ENCODE measurements around the gene LILRA6.
"Not testable (repeated sequence)": the region's sequence is repeated elsewhere in the genome, so short reads cannot be mapped to it uniquely, and the experiment has no call there.

LILRA6 gene

GRCh38 chr19:54233941-54234340 lies 8.6 kb downstream of the LILRA6 start:
- in situ Hi-C loops (cut with MboI; ENCODE audit: low sequenced_read_pairs): no loop called here

- in situ Hi-C loops (cut with MboI; ENCODE audit: low sequenced_read_pairs): no loop called here
Observed at GRCh38 chr19:54231077-54231931, 11.3 kb downstream of the LILRA6 start.

GRCh38 chr19:54230031-54230430 lies 12.6 kb downstream of the LILRA6 start:
- in situ Hi-C loops (cut with MboI; ENCODE audit: low sequenced_read_pairs): no loop called here

- in situ Hi-C loops (cut with MboI; ENCODE audit: low sequenced_read_pairs): no loop called here
Observed at GRCh38 chr19:54229146-54229545, 13.4 kb downstream of the LILRA6 start.

GRCh38 chr19:54224619-54225018 lies 18.0 kb downstream of the LILRA6 start:
- in situ Hi-C loops (cut with MboI; ENCODE audit: low sequenced_read_pairs): not testable (repeated sequence)

GRCh38 chr19:54223937-54224281 lies 18.7 kb downstream of the LILRA6 start:
- in situ Hi-C loops (cut with MboI; ENCODE audit: low sequenced_read_pairs): not testable (repeated sequence)

GRCh38 chr19:54223277-54223936 lies 19.2 kb downstream of the LILRA6 start:
- in situ Hi-C loops (cut with MboI; ENCODE audit: low sequenced_read_pairs): not testable (repeated sequence)

GRCh38 chr19:54222474-54223276 lies 19.9 kb downstream of the LILRA6 start, which contains the start of gene LILRB3:
TSS of gene LILRB3 (minus strand) at chr19:54223007. CDS start at chr19:54222976, 31 bp downstream.
- in situ Hi-C loops (cut with MboI; ENCODE audit: low sequenced_read_pairs): not testable (repeated sequence)

GRCh38 chr19:54221947-54222346 lies 20.6 kb downstream of the LILRA6 start:
- in situ Hi-C loops (cut with MboI; ENCODE audit: low sequenced_read_pairs): not testable (repeated sequence)

GRCh38 chr19:54219702-54220101 lies 22.9 kb downstream of the LILRA6 start:
- in situ Hi-C loops (cut with MboI; ENCODE audit: low sequenced_read_pairs): not testable (repeated sequence)

- in situ Hi-C loops (cut with MboI; ENCODE audit: low sequenced_read_pairs): no loop called here
Observed at GRCh38 chr19:54218960-54219661, 23.5 kb downstream of the LILRA6 start.

GRCh38 chr19:54218259-54218658 lies 24.3 kb downstream of the LILRA6 start:
- in situ Hi-C loops (cut with MboI; ENCODE audit: low sequenced_read_pairs): no loop called here

GRCh38 chr19:54217517-54218247 lies 24.9 kb downstream of the LILRA6 start:
- in situ Hi-C loops (cut with MboI; ENCODE audit: low sequenced_read_pairs): not testable (repeated sequence)

- in situ Hi-C loops (cut with MboI; ENCODE audit: low sequenced_read_pairs): no loop called here
Observed at GRCh38 chr19:54216869-54217268, 25.7 kb downstream of the LILRA6 start.

- in situ Hi-C loops (cut with MboI; ENCODE audit: low sequenced_read_pairs): not testable (repeated sequence)
Observed at GRCh38 chr19:54214734-54215133, 27.9 kb downstream of the LILRA6 start.

GRCh38 chr19:54214217-54214616 lies 28.4 kb downstream of the LILRA6 start:
- in situ Hi-C loops (cut with MboI; ENCODE audit: low sequenced_read_pairs): not testable (repeated sequence)

- in situ Hi-C loops (cut with MboI; ENCODE audit: low sequenced_read_pairs): no loop called here
Observed at GRCh38 chr19:54211235-54211634, 31.4 kb downstream of the LILRA6 start.

GRCh38 chr19:54209811-54210494 lies 32.6 kb downstream of the LILRA6 start:
- in situ Hi-C loops (cut with MboI; ENCODE audit: low sequenced_read_pairs): no loop called here

GRCh38 chr19:54209058-54209810 lies 33.4 kb downstream of the LILRA6 start:
- in situ Hi-C loops (cut with MboI; ENCODE audit: low sequenced_read_pairs): no loop called here
